DOHH2 (cell line): Measurements from ENCODE around the gene CGB8.
"Not testable (repeated sequence)": the region's sequence is repeated elsewhere in the genome, so short reads cannot be mapped to it uniquely, and the experiment has no call there.

ENCODE experiments used
- H3F3A ChIP-seq: fragments of 200-600 bp; sonication (generic), shearing (Covaris generic); 2 replicates; pipeline ENCODE4 v1.6.0; 2016; ENCODE audit warnings: antibody characterized with exemption, mild to moderate bottlenecking; ENCODE audit not compliant: control insufficient read depth, insufficient read depth
- H3K27ac ChIP-seq: fragments of 200-600 bp; sonication (generic); 2 replicates; pipeline ENCODE4 v1.5.1; 2014; ENCODE audit warnings: low read depth, mild to moderate bottlenecking, low read length, moderate library complexity
- H3K27me3 ChIP-seq: fragments of 200-600 bp; sonication (generic); 2 replicates; pipeline ENCODE4 v1.6.1; 2014; ENCODE audit warnings: mild to moderate bottlenecking, low read length, mixed read lengths; ENCODE audit not compliant: control insufficient read depth
- H3K36me3 ChIP-seq: fragments of 200-600 bp; sonication (generic); 2 replicates; pipeline ENCODE4 v1.6.1; 2014; ENCODE audit warnings: mild to moderate bottlenecking, low read length, moderate library complexity, mixed read lengths; ENCODE audit not compliant: control insufficient read depth
- H3K4me1 ChIP-seq: fragments of 200-600 bp; sonication (generic); 2 replicates; pipeline ENCODE4 v1.6.1; 2014; ENCODE audit warnings: mild to moderate bottlenecking, low read length, mixed read lengths; ENCODE audit not compliant: control insufficient read depth
- H3K4me2 ChIP-seq: fragments of 200-600 bp; sonication (generic); 2 replicates; pipeline ENCODE4 v1.6.0; 2014; ENCODE audit warnings: mild to moderate bottlenecking, low read length, moderate library complexity
- H3K4me3 ChIP-seq: fragments of 200-600 bp; sonication (generic); 2 replicates; pipeline ENCODE4 v1.5.1; 2014; ENCODE audit warnings: mild to moderate bottlenecking, low read length, mixed read lengths
- H3K79me2 ChIP-seq: fragments of 200-600 bp; sonication (generic); 2 replicates; pipeline ENCODE4 v1.6.1; 2014; ENCODE audit warnings: mild to moderate bottlenecking, low read length, mixed read lengths; ENCODE audit not compliant: control insufficient read depth
- H3K9me2 ChIP-seq: fragments of 200-600 bp; sonication (generic); replicated peaks from 2 replicates; pipeline ENCODE4 v1.6.1; 2014; ENCODE audit warnings: mild to moderate bottlenecking, low read length, mixed read lengths; ENCODE audit not compliant: control insufficient read depth
- H3K9me3 ChIP-seq: fragments of 200-600 bp; sonication (generic); 2 replicates; pipeline ENCODE4 v1.6.1; 2014; ENCODE audit warnings: antibody characterized with exemption, low read length, mixed read lengths; ENCODE audit not compliant: control insufficient read depth, insufficient read depth
- H4K20me1 ChIP-seq: fragments of 200-600 bp; sonication (generic); 2 replicates; pipeline ENCODE4 v1.6.0; 2014; ENCODE audit warnings: low read depth, mild to moderate bottlenecking, antibody characterized with exemption, low read length, moderate library complexity; ENCODE audit not compliant: control insufficient read depth, insufficient read depth
- EZH2phosphoT487 ChIP-seq: fragments of 200-600 bp; sonication (generic); IDR thresholded peaks from 2 replicates; pipeline ENCODE4 v1.6.1; 2017; ENCODE audit warnings: borderline replicate concordance, mild to moderate bottlenecking, antibody characterized with exemption, low read length, moderate library complexity, mixed read lengths
- TF ChIP-seq, protein P1 (sequence below): fragments of 200-600 bp; sonication (generic); IDR thresholded peaks from one replicate; pipeline ENCODE4 v1.5.1; 2014; ENCODE audit warnings: antibody characterized with exemption, mild to moderate bottlenecking, low read depth, low read length; ENCODE audit not compliant: poor library complexity, severe bottlenecking

The CGB8 gene

DNA sequence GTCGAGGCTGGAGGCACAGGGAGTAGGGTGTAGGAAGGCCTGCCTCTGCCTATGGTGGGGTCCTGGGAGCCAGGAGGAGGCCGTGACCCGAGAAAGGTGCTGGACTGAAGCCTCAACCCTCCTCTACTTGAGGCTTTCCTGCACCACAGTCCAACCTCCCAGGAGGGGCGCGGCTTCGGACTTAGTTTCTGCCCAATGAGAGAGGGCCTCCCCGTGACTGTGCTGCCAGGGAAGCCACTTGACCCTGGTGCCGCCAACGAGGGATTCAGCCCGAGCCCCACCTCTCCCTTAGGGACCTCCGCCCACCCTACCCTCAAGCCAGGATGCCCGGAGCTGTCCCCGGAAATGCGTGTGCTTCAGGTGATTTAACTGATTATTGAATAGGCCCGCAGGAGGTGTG lies 24.7 kb downstream of the CGB8 start, which contains the start of gene CGB3:
TSS of gene CGB3 (minus strand) at position 101 of the 400 bp plus-strand sequence. CDS start 362 bp downstream, outside the sequence.
- not testable (repeated sequence) for H3K9me3 ChIP-seq, H3K79me2 ChIP-seq, H3K4me2 ChIP-seq, H3K27me3 ChIP-seq, H3K9me2 ChIP-seq, H3F3A ChIP-seq, H4K20me1 ChIP-seq, H3K36me3 ChIP-seq, H3K4me3 ChIP-seq, H3K27ac ChIP-seq
- peaks cover 23% of the 10 kb centered on the region for H3K4me1 ChIP-seq

DNA sequence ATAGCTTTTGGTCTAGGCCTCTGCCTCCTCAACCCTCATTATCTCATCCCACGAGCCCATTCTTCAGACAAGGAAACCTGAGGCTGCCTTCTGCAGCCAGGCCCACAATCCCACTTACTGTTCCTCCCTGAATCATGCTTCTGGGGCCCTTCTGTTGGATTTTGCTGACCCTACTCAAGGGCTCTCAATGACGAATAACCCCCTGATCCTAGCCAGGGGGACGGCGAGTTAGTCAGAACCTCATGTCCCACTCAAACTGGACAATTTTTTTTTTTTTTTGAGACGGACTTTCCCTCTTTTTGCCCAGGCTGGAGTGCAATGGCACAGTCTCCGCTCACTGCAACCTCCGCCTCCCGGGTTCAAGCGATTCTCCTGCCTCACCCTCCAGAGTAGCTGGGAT lies 26.8 kb downstream of the CGB8 start:
- TF ChIP-seq EZH2phosphoT487: no peak
- TF ChIP-seq, protein P1, sequence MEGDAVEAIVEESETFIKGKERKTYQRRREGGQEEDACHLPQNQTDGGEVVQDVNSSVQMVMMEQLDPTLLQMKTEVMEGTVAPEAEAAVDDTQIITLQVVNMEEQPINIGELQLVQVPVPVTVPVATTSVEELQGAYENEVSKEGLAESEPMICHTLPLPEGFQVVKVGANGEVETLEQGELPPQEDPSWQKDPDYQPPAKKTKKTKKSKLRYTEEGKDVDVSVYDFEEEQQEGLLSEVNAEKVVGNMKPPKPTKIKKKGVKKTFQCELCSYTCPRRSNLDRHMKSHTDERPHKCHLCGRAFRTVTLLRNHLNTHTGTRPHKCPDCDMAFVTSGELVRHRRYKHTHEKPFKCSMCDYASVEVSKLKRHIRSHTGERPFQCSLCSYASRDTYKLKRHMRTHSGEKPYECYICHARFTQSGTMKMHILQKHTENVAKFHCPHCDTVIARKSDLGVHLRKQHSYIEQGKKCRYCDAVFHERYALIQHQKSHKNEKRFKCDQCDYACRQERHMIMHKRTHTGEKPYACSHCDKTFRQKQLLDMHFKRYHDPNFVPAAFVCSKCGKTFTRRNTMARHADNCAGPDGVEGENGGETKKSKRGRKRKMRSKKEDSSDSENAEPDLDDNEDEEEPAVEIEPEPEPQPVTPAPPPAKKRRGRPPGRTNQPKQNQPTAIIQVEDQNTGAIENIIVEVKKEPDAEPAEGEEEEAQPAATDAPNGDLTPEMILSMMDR: no peak
- H3K36me3 ChIP-seq: no peaks in the 10 kb centered on the region
- H3K27me3 ChIP-seq: peaks cover 14% of the 10 kb centered on the region
- H4K20me1 ChIP-seq: no peaks in the 10 kb centered on the region
- no peaks in the 10 kb centered on the region for H3K9me2 ChIP-seq
- H3K4me3 ChIP-seq: no peak overlapping the region
- peaks cover 3% of the 10 kb centered on the region; the same call in 1 of the 2 replicates for H3F3A ChIP-seq
- H3K4me2 ChIP-seq: no peak overlapping the region
- H3K4me1 ChIP-seq: peaks cover 45% of the 10 kb centered on the region
- H3K9me3 ChIP-seq: no peaks in the 10 kb centered on the region
- no peaks in the 10 kb centered on the region for H3K79me2 ChIP-seq
- no peak overlapping the region for H3K27ac ChIP-seq

DNA sequence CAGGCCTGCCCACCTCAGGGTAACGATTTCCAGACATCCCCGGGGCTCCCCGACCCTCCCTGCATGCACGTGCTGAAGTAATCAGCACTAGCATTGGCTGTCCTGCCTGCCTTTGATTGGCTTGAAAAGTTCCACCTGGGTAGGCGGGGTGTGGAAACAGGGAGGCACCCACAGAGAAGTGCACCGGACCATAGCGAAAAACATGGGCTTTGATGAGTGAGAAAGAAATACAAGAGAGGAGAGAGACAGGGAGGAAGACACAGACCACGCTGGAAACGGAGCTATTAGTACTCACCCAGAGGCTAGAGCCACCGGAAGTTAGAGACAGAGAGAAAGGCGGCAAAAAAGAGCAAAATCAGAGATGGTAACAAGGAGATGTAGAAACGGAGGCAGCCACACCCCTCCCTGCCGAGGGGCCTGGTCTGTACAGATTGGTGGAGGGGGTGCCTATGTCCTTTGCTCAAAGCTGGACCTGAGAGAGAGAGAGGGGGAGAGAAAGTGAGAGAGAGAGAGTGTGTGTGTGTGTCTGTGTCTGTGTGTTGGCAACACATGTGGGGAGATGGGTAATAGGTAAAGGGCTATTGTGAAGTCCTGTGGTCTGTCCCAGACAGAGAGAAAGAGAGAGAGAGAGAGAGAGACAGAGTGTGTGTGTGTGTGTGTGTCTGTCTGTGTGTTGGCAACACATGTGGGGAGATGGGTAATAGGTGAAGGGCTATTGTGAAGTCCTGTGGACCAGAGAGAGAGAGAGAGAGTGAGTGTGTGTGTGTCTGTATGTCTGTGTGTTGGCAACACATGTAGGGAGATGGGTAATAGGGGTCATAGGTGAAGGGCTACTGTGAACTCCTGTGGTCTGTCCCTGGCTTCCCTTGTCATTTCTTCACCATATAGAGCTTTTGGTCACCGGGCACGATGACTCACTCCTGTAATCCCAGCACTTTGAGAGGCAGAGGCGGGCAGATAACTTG lies 27.7 kb downstream of the CGB8 start:
- TF ChIP-seq, protein P1: no peak
- no peak for TF ChIP-seq EZH2phosphoT487
- H3K27me3 ChIP-seq: peaks cover 14% of the 10 kb centered on the region
- H3K4me3 ChIP-seq: peak overlapping the region; percentile 39
- peak overlapping the region; percentile 62 for H3K4me2 ChIP-seq
- no peak overlapping the region for H3K27ac ChIP-seq
- H4K20me1 ChIP-seq: no peaks in the 10 kb centered on the region
- no peaks in the 10 kb centered on the region for H3K9me2 ChIP-seq
- H3K9me3 ChIP-seq: no peaks in the 10 kb centered on the region
- H3K79me2 ChIP-seq: no peaks in the 10 kb centered on the region
- peaks cover 45% of the 10 kb centered on the region for H3K4me1 ChIP-seq
- peaks cover 2% of the 10 kb centered on the region; the same call in 1 of the 2 replicates for H3K36me3 ChIP-seq
- peaks cover 3% of the 10 kb centered on the region; the same call in 1 of the 2 replicates for H3F3A ChIP-seq

DNA sequence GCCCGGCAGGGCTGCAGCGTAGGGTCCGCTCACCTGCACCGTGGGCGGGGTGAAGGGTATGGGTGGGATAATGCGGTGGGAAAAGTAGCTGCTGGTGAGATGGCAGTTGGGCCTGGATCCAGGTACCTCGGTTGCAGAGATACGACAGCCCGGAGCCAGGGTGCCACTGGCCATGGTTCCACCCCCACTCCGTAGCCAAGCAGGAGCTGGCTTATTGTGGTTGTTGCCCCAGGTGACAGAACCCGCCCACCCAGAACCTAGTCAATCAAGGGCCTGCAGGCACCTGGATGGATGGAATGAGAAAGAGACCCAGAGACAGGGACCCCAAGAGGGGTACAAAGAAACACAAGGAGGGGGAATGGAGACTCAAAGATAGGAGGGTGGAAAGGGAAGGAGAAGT lies 28.6 kb downstream of the CGB8 start:
- Histone ChIP-seq H3F3A (peaks cover 3% of the 10 kb centered on the region; the same call in 1 of the 2 replicates), H3K4me1 (peaks cover 45% of the 10 kb centered on the region), H3K36me3 (peaks cover 9% of the 10 kb centered on the region), H3K27me3 (peaks cover 14% of the 10 kb centered on the region), H3K27ac (no peak overlapping the region), H3K4me3 (peak overlapping the region; percentile 39; the same call in 1 of the 2 replicates), H4K20me1 (no peaks in the 10 kb centered on the region), H3K4me2 (peak overlapping the region; percentile 62), H3K9me3 (no peaks in the 10 kb centered on the region), H3K9me2 (no peaks in the 10 kb centered on the region), H3K79me2 (no peaks in the 10 kb centered on the region)
- TF ChIP-seq, protein P1: no peak
- TF ChIP-seq EZH2phosphoT487: no peak
